ENCODE results near the gene AFF3. TPM values are rescaled to one million over a fixed set of nuclear protein-coding genes. Genes with fewer than 3 reads are reported as not detected.

Gene AFF3
- total RNA-seq, 3 donors from 2014 or later (not counting 1 experiment from before 2014, with no cell fraction given) = 4.6 to 9.6 (median 5.6) TPM

GRCh38 chr2:99794414-99794813, 348.0 kb downstream of the AFF3 start:
- no peak for ATAC-seq
- H3K4me1 Mint-ChIP-seq = no peaks in the 10 kb centered on the region

GRCh38 chr2:99793022-99793421, 349.4 kb downstream of the AFF3 start:
- H3K9me3 ChIP-seq (ENCODE audit: control insufficient read depth, insufficient read depth, low read length) = no peaks in the 10 kb centered on the region
- TF ChIP-seq CTCF (IDR thresholded peaks at IDR 0.05) = no peak
- H3K9me3 Mint-ChIP-seq = peaks cover 2 to 5% of the 10 kb centered on the region in 2 donors
- H3K4me1 ChIP-seq (ENCODE audit: control insufficient read depth, insufficient read depth, low read length) = no peaks in the 10 kb centered on the region
- ATAC-seq (no peak), DNase-seq (no peak)
- no peak overlapping the region for H3K27ac Mint-ChIP-seq
- no peak overlapping the region for H3K4me3 ChIP-seq (ENCODE audit: low read length)
- WGBS (ENCODE audit: insufficient coverage) = 92% methylated on average over 8 of the region's 8 CpGs
- H3K4me3 Mint-ChIP-seq = no peak overlapping the region
- peaks cover 0 to 3% of the 10 kb centered on the region in 2 donors for H3K27me3 Mint-ChIP-seq (ENCODE audit: low read depth in 2 of 2)
- no peaks in the 10 kb centered on the region for H3K27me3 ChIP-seq (ENCODE audit: control insufficient read depth, insufficient read depth, low read length)
- H3K4me1 Mint-ChIP-seq = no peaks in the 10 kb centered on the region
- H3K36me3 ChIP-seq (ENCODE audit: control insufficient read depth, insufficient read depth, low read length) = no peaks in the 10 kb centered on the region
- no peaks in the 10 kb centered on the region for H3K36me3 Mint-ChIP-seq
- intact Hi-C loops (cut with micrococcal nuclease) = no loop called here
- no peak overlapping the region for H3K27ac ChIP-seq (ENCODE audit: low read length)

More at GRCh38 chr2:99794414-99794813, 348.0 kb downstream of the AFF3 start:
- TF ChIP-seq CTCF (IDR thresholded peaks at IDR 0.05) = no peak
- H3K27ac Mint-ChIP-seq = no peak overlapping the region
- Histone ChIP-seq H3K27ac (ENCODE audit: low read length) (no peak overlapping the region), H3K9me3 (ENCODE audit: control insufficient read depth, insufficient read depth, low read length) (no peaks in the 10 kb centered on the region), H3K27me3 (ENCODE audit: control insufficient read depth, insufficient read depth, low read length) (no peaks in the 10 kb centered on the region), H3K4me3 (ENCODE audit: low read length) (no peak overlapping the region), H3K36me3 (ENCODE audit: control insufficient read depth, insufficient read depth, low read length) (no peaks in the 10 kb centered on the region), H3K4me1 (ENCODE audit: control insufficient read depth, insufficient read depth, low read length) (no peaks in the 10 kb centered on the region)
- H3K4me3 Mint-ChIP-seq = no peak overlapping the region
- DNase-seq = no peak
- H3K27me3 Mint-ChIP-seq (ENCODE audit: low read depth in 2 of 2) = peaks cover 0 to 3% of the 10 kb centered on the region in 2 donors
- intact Hi-C loops (cut with micrococcal nuclease) = no loop called here
- H3K9me3 Mint-ChIP-seq = peaks cover 2 to 5% of the 10 kb centered on the region in 2 donors
- H3K36me3 Mint-ChIP-seq = no peaks in the 10 kb centered on the region

GRCh38 chr2:99789849-99790248, 352.5 kb downstream of the AFF3 start:
- H3K36me3 ChIP-seq (ENCODE audit: control insufficient read depth, insufficient read depth, low read length) = no peaks in the 10 kb centered on the region
- Mint-ChIP-seq H3K36me3 (no peaks in the 10 kb centered on the region), H3K27me3 (ENCODE audit: low read depth in 2 of 2) (no peaks in the 10 kb centered on the region), H3K4me1 (no peaks in the 10 kb centered on the region), H3K9me3 (no peaks in the 10 kb centered on the region), H3K27ac (no peak overlapping the region), H3K4me3 (no peak overlapping the region)
- H3K27me3 ChIP-seq (ENCODE audit: control insufficient read depth, insufficient read depth, low read length) = no peaks in the 10 kb centered on the region
- H3K27ac ChIP-seq (ENCODE audit: low read length) = no peak overlapping the region
- 71% methylated on average over 1 of the region's 1 CpG for WGBS (ENCODE audit: insufficient coverage)
- DNase-seq = no peak
- no peak for TF ChIP-seq CTCF (IDR thresholded peaks at IDR 0.05)
- intact Hi-C loops (cut with micrococcal nuclease) = no loop called here
- no peaks in the 10 kb centered on the region for H3K9me3 ChIP-seq (ENCODE audit: control insufficient read depth, insufficient read depth, low read length)
- no peak overlapping the region for H3K4me3 ChIP-seq (ENCODE audit: low read length)
- no peak for ATAC-seq
- H3K4me1 ChIP-seq (ENCODE audit: control insufficient read depth, insufficient read depth, low read length) = no peaks in the 10 kb centered on the region

GRCh38 chr2:99787769-99788382, 354.5 kb downstream of the AFF3 start:
- Mint-ChIP-seq H3K9me3 (no peaks in the 10 kb centered on the region), H3K4me3 (no peak overlapping the region), H3K36me3 (no peaks in the 10 kb centered on the region), H3K27ac (no peak overlapping the region), H3K27me3 (ENCODE audit: low read depth in 2 of 2) (no peaks in the 10 kb centered on the region), H3K4me1 (no peaks in the 10 kb centered on the region)
- WGBS (ENCODE audit: insufficient coverage) = 92% methylated on average over 4 of the region's 5 CpGs
- Histone ChIP-seq H3K4me3 (ENCODE audit: low read length) (no peak overlapping the region), H3K36me3 (ENCODE audit: control insufficient read depth, insufficient read depth, low read length) (no peaks in the 10 kb centered on the region), H3K27me3 (ENCODE audit: control insufficient read depth, insufficient read depth, low read length) (no peaks in the 10 kb centered on the region), H3K27ac (ENCODE audit: low read length) (no peak overlapping the region), H3K4me1 (ENCODE audit: control insufficient read depth, insufficient read depth, low read length) (no peaks in the 10 kb centered on the region), H3K9me3 (ENCODE audit: control insufficient read depth, insufficient read depth, low read length) (no peaks in the 10 kb centered on the region)
- TF ChIP-seq CTCF (IDR thresholded peaks at IDR 0.05) = no peak
- DNase-seq (no peak), ATAC-seq (no peak)
- intact Hi-C loops (cut with micrococcal nuclease) = no loop called here

Measured in natural killer cell (primary cell).